Keratinocyte (primary cell): ENCODE data around the gene KRTAP5-3. TPM values are rescaled to one million over a fixed set of nuclear protein-coding genes. Genes with fewer than 3 reads are reported as not detected.

ENCODE experiments used
- DNase-seq: peaks from one replicate; pipeline ENCODE4 v3.0.0-alpha.2; 2011; ENCODE audit warnings: low read depth, missing footprints, low spot score
- FAIRE-seq: peaks from 2 replicates; lab custom pipeline; 2011; peaks lifted over from hg19 to GRCh38; lab: Jason Lieb, UNC
- H2AFZ ChIP-seq: 2 replicates; pipeline ENCODE4 v1.6.0; 2012; ENCODE audit warnings: low read length, control low read depth, inconsistent platforms; ENCODE audit not compliant: control insufficient read depth
- H3K27ac ChIP-seq: 2 replicates; pipeline ENCODE4 v1.5.1; 2011; ENCODE audit warnings: low read length; ENCODE audit not compliant: control insufficient read depth, insufficient read depth
- H3K27me3 ChIP-seq: 3 replicates; pipeline ENCODE4 v1.6.0; 2011; ENCODE audit warnings: low read length; ENCODE audit not compliant: control insufficient read depth, insufficient read depth; ENCODE audit errors: extremely low read depth
- H3K36me3 ChIP-seq, 2 experiments: 2 replicates in 1 of 2; 3 replicates in 1 of 2; pipeline ENCODE4 v1.5.1; 2011; ENCODE audit warnings: low read length in 2 of 2, mild to moderate bottlenecking in 1 of 2; ENCODE audit not compliant: control insufficient read depth in 2 of 2, insufficient read depth in 2 of 2; ENCODE audit errors: extremely low read depth in 1 of 2
- H3K4me1 ChIP-seq: 3 replicates; pipeline ENCODE4 v1.5.1; 2011; ENCODE audit warnings: low read length; ENCODE audit not compliant: control insufficient read depth, insufficient read depth; ENCODE audit errors: extremely low read depth
- H3K4me2 ChIP-seq: 3 replicates; pipeline ENCODE4 v1.6.0; 2011; ENCODE audit warnings: low read depth, low read length; ENCODE audit not compliant: control insufficient read depth, insufficient read depth; ENCODE audit errors: extremely low read depth
- H3K4me3 ChIP-seq, 3 experiments: fragments of 200-600 bp in 1 of 3; sonication (generic) in 1 of 3; 2 replicates in 2 of 3; 3 replicates in 1 of 3; pipeline ENCODE4 v1.5.1; 2011 to 2016; ENCODE audit warnings: low read length in 3 of 3, mild to moderate bottlenecking in 3 of 3, control low read depth in 2 of 3, inconsistent platforms in 1 of 3, low read depth in 1 of 3, mixed read lengths in 1 of 3, mixed run types in 1 of 3, moderate library complexity in 1 of 3; ENCODE audit not compliant: control insufficient read depth in 2 of 3, insufficient read depth in 2 of 3; ENCODE audit errors: extremely low read depth in 1 of 3
- H3K79me2 ChIP-seq: 2 replicates; pipeline ENCODE4 v1.6.0; 2012; ENCODE audit warnings: low read length; ENCODE audit not compliant: control insufficient read depth, insufficient read depth
- H3K9ac ChIP-seq: 3 replicates; pipeline ENCODE4 v1.6.0; 2011; ENCODE audit warnings: low read length; ENCODE audit not compliant: control insufficient read depth, insufficient read depth; ENCODE audit errors: extremely low read depth
- H3K9me1 ChIP-seq: 3 replicates; pipeline ENCODE4 v1.6.0; 2011; ENCODE audit warnings: low read length; ENCODE audit not compliant: control insufficient read depth, insufficient read depth; ENCODE audit errors: extremely low read depth
- H3K9me3 ChIP-seq: 2 replicates; pipeline ENCODE4 v1.5.1; 2012; ENCODE audit warnings: low read depth, low read length; ENCODE audit not compliant: control insufficient read depth
- H4K20me1 ChIP-seq: 3 replicates; pipeline ENCODE4 v1.6.0; 2011; ENCODE audit warnings: low read length; ENCODE audit not compliant: control insufficient read depth, insufficient read depth; ENCODE audit errors: extremely low read depth
- EZH2 ChIP-seq: IDR thresholded peaks from one replicate; pipeline ENCODE4 v1.6.1; 2012; ENCODE audit warnings: inconsistent platforms, mild to moderate bottlenecking, low read length, moderate library complexity
- dilution Hi-C: fragments of 300-500 bp; cut with MboI; formaldehyde crosslinking; loops from one replicate; pipeline ENCODE4 v1.7.0; 2020; ENCODE audit warnings: low sequenced_read_pairs; ENCODE audit not compliant: extremely low pct_ligation_motif_present
- polyA plus RNA-seq, 5 experiments: library from polyadenylated mRNA; depleted of rRNA in 3 of 5; stranded (reverse) in 3 of 5; stranded (forward) in 1 of 5; unstranded in 1 of 5; fragments of >200 nt; gene quantifications; 1 replicate in 1 of 5; 2 replicates in 3 of 5; 3 replicates in 1 of 5; pipeline versions ENCODE4 v1.2.1 to v1.2.3, GENCODE V29; 2011 to 2012; ENCODE audit warnings: missing spikeins in 2 of 5, low read depth in 1 of 5, low replicate concordance in 1 of 5
- TF ChIP-seq, protein P1 (sequence below), 3 experiments: IDR thresholded peaks in 1 of 3; conservative IDR thresholded peaks in 1 of 3; optimal IDR thresholded peaks in 1 of 3; 2 replicates in 2 of 3; 3 replicates in 1 of 3; pipeline versions ENCODE3 to v1.5.1; 2011; ENCODE audit warnings: low read length in 3 of 3, mild to moderate bottlenecking in 3 of 3, moderate library complexity in 2 of 3, control low read depth in 1 of 3, inconsistent platforms in 1 of 3; ENCODE audit not compliant: insufficient read depth in 2 of 3; ENCODE audit errors: extremely low read depth in 1 of 3

The KRTAP5-3 gene
- polyA plus RNA-seq, 1 donor (not counting 4 experiments of a cell fraction or from before 2014, with no cell fraction given): not detected

DNA sequence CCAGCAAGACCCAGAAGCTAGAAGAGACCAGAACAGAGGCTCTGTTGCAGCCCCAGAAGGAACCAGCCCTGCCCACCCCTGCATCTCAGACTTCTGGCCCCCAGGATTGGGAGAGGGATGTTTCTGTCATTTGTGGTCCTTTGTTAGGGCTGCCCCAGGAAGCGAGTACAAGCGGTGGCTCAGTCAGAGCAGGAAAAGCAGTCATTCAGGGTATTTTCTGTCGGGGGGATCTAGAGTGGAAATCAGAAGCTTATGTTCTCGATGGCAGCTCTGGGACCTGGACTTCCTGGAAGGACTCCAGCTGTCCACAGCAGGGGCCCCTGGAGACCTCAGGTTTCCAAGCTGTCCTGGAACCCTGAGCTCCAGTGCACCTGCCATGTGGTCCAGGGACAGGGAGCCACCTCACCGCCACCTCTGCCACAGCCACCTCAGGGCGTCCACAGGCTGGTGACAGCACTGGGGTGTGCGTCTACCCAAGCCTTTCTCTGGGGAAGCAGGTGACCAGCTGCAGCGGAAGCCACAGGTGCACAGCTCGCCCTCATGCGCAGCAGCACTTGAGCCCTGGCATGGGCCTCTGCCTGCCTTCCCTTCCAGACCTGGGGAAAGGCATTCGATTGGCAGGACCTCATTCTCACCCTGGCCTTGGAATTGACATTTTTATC, 23.9 kb upstream of the KRTAP5-3 start:
- Histone ChIP-seq H3K79me2 (no peaks in the 10 kb centered on the region), H3K9me1 (no peaks in the 10 kb centered on the region), H4K20me1 (no peaks in the 10 kb centered on the region), H3K27me3 (peaks cover 15% of the 10 kb centered on the region), H3K36me3 (no peaks in the 10 kb centered on the region), H3K4me1 (no peaks in the 10 kb centered on the region), H3K9ac (no peak overlapping the region), H3K4me2 (no peak overlapping the region), H2AFZ (no peak overlapping the region), H3K27ac (no peak overlapping the region), H3K4me3 (no peak overlapping the region), H3K9me3 (no peaks in the 10 kb centered on the region)
- dilution Hi-C loops: loop anchor here (10.0 kb wide), 1 partner anchor 97 kb away; no protein-coding TSS in a partner anchor
- DNase-seq: no peak
- FAIRE-seq: no peak
- TF ChIP-seq EZH2: no peak
- TF ChIP-seq, protein P1, sequence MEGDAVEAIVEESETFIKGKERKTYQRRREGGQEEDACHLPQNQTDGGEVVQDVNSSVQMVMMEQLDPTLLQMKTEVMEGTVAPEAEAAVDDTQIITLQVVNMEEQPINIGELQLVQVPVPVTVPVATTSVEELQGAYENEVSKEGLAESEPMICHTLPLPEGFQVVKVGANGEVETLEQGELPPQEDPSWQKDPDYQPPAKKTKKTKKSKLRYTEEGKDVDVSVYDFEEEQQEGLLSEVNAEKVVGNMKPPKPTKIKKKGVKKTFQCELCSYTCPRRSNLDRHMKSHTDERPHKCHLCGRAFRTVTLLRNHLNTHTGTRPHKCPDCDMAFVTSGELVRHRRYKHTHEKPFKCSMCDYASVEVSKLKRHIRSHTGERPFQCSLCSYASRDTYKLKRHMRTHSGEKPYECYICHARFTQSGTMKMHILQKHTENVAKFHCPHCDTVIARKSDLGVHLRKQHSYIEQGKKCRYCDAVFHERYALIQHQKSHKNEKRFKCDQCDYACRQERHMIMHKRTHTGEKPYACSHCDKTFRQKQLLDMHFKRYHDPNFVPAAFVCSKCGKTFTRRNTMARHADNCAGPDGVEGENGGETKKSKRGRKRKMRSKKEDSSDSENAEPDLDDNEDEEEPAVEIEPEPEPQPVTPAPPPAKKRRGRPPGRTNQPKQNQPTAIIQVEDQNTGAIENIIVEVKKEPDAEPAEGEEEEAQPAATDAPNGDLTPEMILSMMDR (optimal IDR thresholded peaks at IDR 0.05 in 1 of 3, IDR thresholded peaks at IDR 0.05 in 1 of 3, conservative IDR thresholded peaks at IDR 0.05 in 1 of 3; ENCODE audit: extremely low read depth in 1 of 3, insufficient read depth in 2 of 3, low read length in 3 of 3): no peak

- peaks cover 18% of the 10 kb centered on the region for H3K27me3 ChIP-seq
- H3K4me3 ChIP-seq: no peak overlapping the region
- no peak for DNase-seq
- no peaks in the 10 kb centered on the region for H3K4me1 ChIP-seq
- TF ChIP-seq EZH2: no peak
- TF ChIP-seq, protein P1 (optimal IDR thresholded peaks at IDR 0.05 in 1 of 3, IDR thresholded peaks at IDR 0.05 in 1 of 3, conservative IDR thresholded peaks at IDR 0.05 in 1 of 3; ENCODE audit: extremely low read depth in 1 of 3, insufficient read depth in 2 of 3, low read length in 3 of 3): no peak
- no peak overlapping the region for H3K27ac ChIP-seq
- dilution Hi-C loops: loop anchor here (10.0 kb wide), 1 partner anchor 96 kb away; no protein-coding TSS in a partner anchor
- no peak overlapping the region for H3K9ac ChIP-seq
- no peak for FAIRE-seq
- H3K79me2 ChIP-seq: no peaks in the 10 kb centered on the region
- no peaks in the 10 kb centered on the region for H4K20me1 ChIP-seq
- H3K4me2 ChIP-seq: no peak overlapping the region
- no peaks in the 10 kb centered on the region for H3K36me3 ChIP-seq
- H2AFZ ChIP-seq: no peak overlapping the region
- no peaks in the 10 kb centered on the region for H3K9me1 ChIP-seq
- no peaks in the 10 kb centered on the region for H3K9me3 ChIP-seq
These were observed 22.9 kb upstream of the KRTAP5-3 start for GRCh38 chr11:1631066-1631568.
